IMR-90 (cell line): ENCODE results near the gene KIRREL2. TPM values are rescaled to one million over a fixed set of nuclear protein-coding genes. Genes with fewer than 3 reads are reported as not detected.
A peak's percentile ranks its signal among the peaks of the same experiment; 100 is the strongest.

Experiments used
- ATAC-seq: fragments of 200-7000 bp; cut with Tn5 transposase; 2 replicates; pipeline ENCODE4 v1.9.1; 2020; ENCODE audit warnings: low read depth, mild to moderate bottlenecking, moderate library complexity
- BruUV-seq: library from RNA; stranded (reverse); fragments of 400-500 nt; replicated peaks from 2 replicates; lab custom pipeline; 2021; lab: Mats Ljungman, UMichigan
- CTCF ChIA-PET: fragments of 300-600 bp; formaldehyde crosslinking; extraction: SDS; loops from one replicate; lab custom pipeline; 2021; ENCODE audit warnings: antibody characterized with exemption; lab: Yijun Ruan, JAX
- POLR2A ChIA-PET: fragments of 300-600 bp; sonication (Branson Sonifier 250); formaldehyde crosslinking; loops from one replicate; lab custom pipeline; 2022; ENCODE audit warnings: antibody characterized with exemption; ENCODE audit not compliant: unreplicated experiment; lab: Charles Lee
- DNase-seq: peaks from one replicate; pipeline ENCODE4 v3.0.0; 2013
- H2AFZ ChIP-seq: replicated peaks from 2 replicates; pipeline ENCODE3; 2013; ENCODE audit warnings: low read length, mild to moderate bottlenecking; ENCODE audit not compliant: poor library complexity
- H2AK5ac ChIP-seq: 2 replicates; pipeline ENCODE4 v1.6.1; 2013; ENCODE audit warnings: low read depth, low read length, inconsistent platforms
- H2AK9ac ChIP-seq: replicated peaks from 2 replicates; pipeline ENCODE3; 2013; ENCODE audit warnings: mild to moderate bottlenecking, low read depth, low read length, moderate library complexity; ENCODE audit not compliant: poor library complexity
- H2BK120ac ChIP-seq: 2 replicates; pipeline ENCODE4 v1.6.1; 2013; ENCODE audit warnings: low read depth, low read length, inconsistent platforms
- H2BK15ac ChIP-seq: 3 replicates; pipeline ENCODE4 v1.6.1; 2013; ENCODE audit warnings: low read depth, low read length, inconsistent platforms
- H2BK20ac ChIP-seq: 2 replicates; pipeline ENCODE4 v1.6.1; 2013; ENCODE audit warnings: low read depth, mild to moderate bottlenecking, inconsistent platforms, low read length, moderate library complexity
- H2BK5ac ChIP-seq: 2 replicates; pipeline ENCODE4 v1.6.1; 2013; ENCODE audit warnings: mild to moderate bottlenecking, low read depth, low read length, inconsistent platforms; ENCODE audit not compliant: poor library complexity, severe bottlenecking
- H3K14ac ChIP-seq: replicated peaks from 2 replicates; pipeline ENCODE4 v1.6.1; 2013; ENCODE audit warnings: low read depth, low read length, inconsistent platforms
- H3K18ac ChIP-seq: 2 replicates; pipeline ENCODE4 v1.6.1; 2013; ENCODE audit warnings: low read depth, low read length, control low read depth
- H3K23ac ChIP-seq: 2 replicates; pipeline ENCODE4 v1.6.1; 2013; ENCODE audit warnings: low read depth, low read length, inconsistent platforms
- H3K27ac ChIP-seq: 2 replicates; pipeline ENCODE4 v1.5.1; 2013; ENCODE audit warnings: mild to moderate bottlenecking, control low read depth, low read length; ENCODE audit not compliant: insufficient read depth
- H3K27me3 ChIP-seq: 2 replicates; pipeline ENCODE4 v1.6.1; 2013; ENCODE audit warnings: low read length; ENCODE audit not compliant: control insufficient read depth, insufficient read depth
- H3K36me3 ChIP-seq: 2 replicates; pipeline ENCODE4 v1.6.1; 2013; ENCODE audit warnings: low read length, mixed read lengths; ENCODE audit not compliant: control insufficient read depth, insufficient read depth
- H3K4ac ChIP-seq: 2 replicates; pipeline ENCODE4 v1.6.1; 2013; ENCODE audit warnings: low read depth, low read length, inconsistent platforms
- H3K4me1 ChIP-seq: 2 replicates; pipeline ENCODE4 v1.6.1; 2013; ENCODE audit warnings: low read length, mixed read lengths; ENCODE audit not compliant: control insufficient read depth, insufficient read depth
- H3K4me2 ChIP-seq: 2 replicates; pipeline ENCODE4 v1.6.1; 2013; ENCODE audit warnings: low read depth, mild to moderate bottlenecking, control low read depth, low read length, moderate library complexity
- H3K4me3 ChIP-seq: 2 replicates; pipeline ENCODE4 v1.5.1; 2013; ENCODE audit warnings: low read depth, mild to moderate bottlenecking, control low read depth, low read length, moderate library complexity; ENCODE audit not compliant: insufficient read depth
- H3K56ac ChIP-seq: 2 replicates; pipeline ENCODE4 v1.6.1; 2013; ENCODE audit warnings: low read length, inconsistent platforms; ENCODE audit not compliant: insufficient read depth; ENCODE audit errors: extremely low read depth
- H3K79me1 ChIP-seq, 2 experiments: 2 replicates each; pipeline ENCODE4 v1.6.1; 2013; ENCODE audit warnings: low read length in 2 of 2, inconsistent platforms in 1 of 2, low read depth in 1 of 2
- H3K9ac ChIP-seq: 2 replicates; pipeline ENCODE4 v1.6.1; 2013; ENCODE audit warnings: low read depth, low read length, control low read depth
- H3K9me1 ChIP-seq: 2 replicates; pipeline ENCODE4 v1.6.1; 2013; ENCODE audit warnings: low read length, inconsistent platforms; ENCODE audit not compliant: insufficient read depth
- H3K9me3 ChIP-seq: 2 replicates; pipeline ENCODE4 v1.6.1; 2013; ENCODE audit warnings: low read length; ENCODE audit not compliant: control insufficient read depth, insufficient read depth
- H4K20me1 ChIP-seq: 2 replicates; pipeline ENCODE4 v1.6.1; 2013; ENCODE audit warnings: low read length, inconsistent platforms; ENCODE audit not compliant: insufficient read depth
- H4K5ac ChIP-seq: 2 replicates; pipeline ENCODE4 v1.6.1; 2013; ENCODE audit warnings: mild to moderate bottlenecking, low read depth, low read length, control low read depth
- H4K8ac ChIP-seq, 2 experiments: 2 replicates each; pipeline ENCODE4 v1.6.1; 2013; ENCODE audit warnings: low read depth in 2 of 2, low read length in 2 of 2, control low read depth in 1 of 2, inconsistent platforms in 1 of 2
- H4K91ac ChIP-seq: 2 replicates; pipeline ENCODE4 v1.6.1; 2013; ENCODE audit warnings: low read depth, low read length, inconsistent platforms; ENCODE audit not compliant: insufficient read depth
- BHLHE40 ChIP-seq: fragments of 150-350 bp; IDR thresholded peaks from 2 replicates; pipeline ENCODE4 v1.6.1; 2016; ENCODE audit warnings: mild to moderate bottlenecking, low read depth, low read length
- ELK1 ChIP-seq: fragments of 150-350 bp; IDR thresholded peaks from 2 replicates; pipeline ENCODE4 v1.6.1; 2016; ENCODE audit warnings: low read depth, mild to moderate bottlenecking, low read length, moderate library complexity, borderline replicate concordance
- MAFK ChIP-seq: IDR thresholded peaks from 2 replicates; pipeline ENCODE4 v1.6.1; 2012; ENCODE audit warnings: low read depth, low read length, improper control_type of control experiment
- WGBS, 2 experiments: methylation state at CpG; one replicate each; pipeline versions ENCODE4 v1.1.5 to v1.1.7; 2013; ENCODE audit warnings: missing lambda C conversion rate in 2 of 2; ENCODE audit not compliant: insufficient read length in 1 of 2; ENCODE audit errors: extremely low coverage in 2 of 2; 5-methylcytosine and 5-hydroxymethylcytosine counted together
- dilution Hi-C: fragments of 300-500 bp; cut with HindIII; formaldehyde crosslinking; loops from one replicate; pipeline ENCODE4 v1.14.3; 2018; ENCODE audit warnings: low sequenced_read_pairs; ENCODE audit not compliant: unreplicated experiment
- in situ Hi-C: fragments of 300-500 bp; cut with MboI; formaldehyde crosslinking; loops from 3 replicates; pipeline ENCODE4 v1.14.3; 2019; ENCODE audit warnings: low sequenced_read_pairs, inconsistent platforms, mixed read lengths
- intact Hi-C: fragments of 100-400 bp; cut with micrococcal nuclease; formaldehyde crosslinking; loops from 2 replicates; pipeline ENCODE4 v1.10.0; 2022
- polyA plus RNA-seq, 3 experiments: library from polyadenylated mRNA; depleted of rRNA; stranded (reverse); fragments of >200 nt; gene quantifications; 2 replicates each; pipeline ENCODE4 v1.2.3, GENCODE V29; 2012; ENCODE audit warnings: low replicate concordance in 1 of 3
- total RNA-seq: library from RNA; depleted of rRNA; stranded (reverse); fragments of >200 nt; gene quantifications from 2 replicates; pipeline ENCODE4 v1.2.3, GENCODE V29; 2012

The KIRREL2 gene
- total and polyA plus RNA-seq, 2 of the 4 experiments (the other 2 are of a cell fraction): not detected

GRCh38 chr19:35846038-35846668 is 10.6 kb upstream of the KIRREL2 start:
- H3K27ac ChIP-seq: no peak overlapping the region
- H3K27me3 ChIP-seq: peaks cover 63% of the 10 kb centered on the region
- H3K4me3 ChIP-seq: no peak overlapping the region
- TF ChIP-seq ELK1 (no peak), MAFK (no peak), BHLHE40 (peak; percentile 40; the same call in 1 of the 2 replicates)
- no peak overlapping the region for H3K4ac ChIP-seq
- no peak overlapping the region for H4K5ac ChIP-seq
- no peak overlapping the region for H3K56ac ChIP-seq
- H3K79me1 ChIP-seq: no peaks in the 10 kb centered on the region
- ChIA-PET POLR2A (no interaction called here), CTCF (no interaction called here)
- no peak overlapping the region for H3K9ac ChIP-seq
- H2BK5ac ChIP-seq: no peak overlapping the region
- H3K18ac ChIP-seq: no peak overlapping the region
- H2BK120ac ChIP-seq: no peak overlapping the region
- H3K9me1 ChIP-seq: no peaks in the 10 kb centered on the region
- dilution Hi-C loops: no loop called here
- H3K9me3 ChIP-seq: peaks cover 7% of the 10 kb centered on the region; the same call in 1 of the 2 replicates
- H3K4me1 ChIP-seq: peaks cover 4% of the 10 kb centered on the region; the same call in 1 of the 2 replicates
- no peak overlapping the region for H2BK15ac ChIP-seq
- intact Hi-C loops: no loop called here
- no peak overlapping the region for H4K91ac ChIP-seq
- no peaks in the 10 kb centered on the region for H4K20me1 ChIP-seq
- H3K14ac ChIP-seq: no peak overlapping the region
- no TSS peak for BruUV-seq
- peak overlapping the region; percentile 70 for H2AFZ ChIP-seq
- DNase-seq: no peak
- WGBS, 2 experiments: 4% methylated on average over 12 of the region's 26 CpGs; no CpG with 5 or more reads in 1 of the 2 experiments
- H3K4me2 ChIP-seq: no peak overlapping the region
- no peak overlapping the region for H2BK20ac ChIP-seq
- no peak overlapping the region for H4K8ac ChIP-seq
- no peak overlapping the region for H3K23ac ChIP-seq
- in situ Hi-C loops: no loop called here
- H2AK9ac ChIP-seq: no peak overlapping the region
- H3K36me3 ChIP-seq: no peaks in the 10 kb centered on the region
- H2AK5ac ChIP-seq: no peak overlapping the region
- ATAC-seq: no peak; the same call in 1 of the 2 replicates
